Stromal cell of bone marrow (primary cell): ENCODE measurements around the gene PRXL2C.
A peak's percentile ranks its signal among the peaks of the same experiment; 100 is the strongest.
"Not testable (repeated sequence)": the region's sequence is repeated elsewhere in the genome, so short reads cannot be mapped to it uniquely, and the experiment has no call there.

Experiments
- DNase-seq: peaks from one replicate; pipeline ENCODE4 v3.0.0-alpha.2; 2012; ENCODE audit warnings: low read depth

The PRXL2C gene

GRCh38 chr9:96649620-96650324 lies 5.3 kb downstream of the PRXL2C start:
- DNase-seq = no peak

- DNase-seq = peak; percentile 78
Observed at GRCh38 chr9:96646081-96646991, 8.8 kb downstream of the PRXL2C start.

- no peak for DNase-seq
Observed at GRCh38 chr9:96644137-96644536, 11.0 kb downstream of the PRXL2C start.

GRCh38 chr9:96641514-96641913 lies 13.6 kb downstream of the PRXL2C start:
- no peak for DNase-seq

- DNase-seq = no peak
Observed at GRCh38 chr9:96638606-96639364, 16.3 kb downstream of the PRXL2C start.

- no peak for DNase-seq
Observed at GRCh38 chr9:96636368-96636767, 18.7 kb downstream of the PRXL2C start.

- DNase-seq = not testable (repeated sequence)
Observed at GRCh38 chr9:96633579-96633978, 21.5 kb downstream of the PRXL2C start.

GRCh38 chr9:96626912-96627311 lies 28.2 kb downstream of the PRXL2C start:
- DNase-seq = no peak

GRCh38 chr9:96621618-96622017 lies 33.5 kb downstream of the PRXL2C start:
- DNase-seq = no peak

- DNase-seq = no peak
Observed at GRCh38 chr9:96620832-96621269, 34.3 kb downstream of the PRXL2C start.

GRCh38 chr9:96620181-96620514 lies 35.0 kb downstream of the PRXL2C start:
- no peak for DNase-seq

- DNase-seq = peak; percentile 81
Observed at GRCh38 chr9:96619491-96620180, 35.5 kb downstream of the PRXL2C start, which contains the start of gene CDC14B. Gene CDC14B, minus strand, starts transcription at chr9:96619843. Its CDS starts 465 bp downstream, at chr9:96619378.

GRCh38 chr9:96619124-96619465 lies 36.0 kb downstream of the PRXL2C start:
- no peak for DNase-seq

- no peak for DNase-seq
Observed at GRCh38 chr9:96618209-96619123, 36.7 kb downstream of the PRXL2C start.

- no peak for DNase-seq
Observed at GRCh38 chr9:96617439-96618185, 37.5 kb downstream of the PRXL2C start.

- DNase-seq = no peak
Observed at GRCh38 chr9:96616817-96617438, 38.2 kb downstream of the PRXL2C start.

- DNase-seq = no peak
Observed at GRCh38 chr9:96615411-96615810, 39.7 kb downstream of the PRXL2C start.

GRCh38 chr9:96614664-96615063 lies 40.5 kb downstream of the PRXL2C start:
- not testable (repeated sequence) for DNase-seq

- DNase-seq = no peak
Observed at GRCh38 chr9:96612966-96613589, 42.0 kb downstream of the PRXL2C start.
